GM18520 (cell line): Measurements from ENCODE around the gene BMPER.

Experiments used
- ATAC-seq: cut with Tn5 transposase; IDR thresholded peaks from one replicate; pipeline ENCODE4 v1.9.1; 2021; ENCODE audit not compliant: unreplicated experiment

The BMPER gene

GRCh38 chr7:34059136-34059828 lies 153.9 kb downstream of the BMPER start:
- no peak for ATAC-seq

DNA sequence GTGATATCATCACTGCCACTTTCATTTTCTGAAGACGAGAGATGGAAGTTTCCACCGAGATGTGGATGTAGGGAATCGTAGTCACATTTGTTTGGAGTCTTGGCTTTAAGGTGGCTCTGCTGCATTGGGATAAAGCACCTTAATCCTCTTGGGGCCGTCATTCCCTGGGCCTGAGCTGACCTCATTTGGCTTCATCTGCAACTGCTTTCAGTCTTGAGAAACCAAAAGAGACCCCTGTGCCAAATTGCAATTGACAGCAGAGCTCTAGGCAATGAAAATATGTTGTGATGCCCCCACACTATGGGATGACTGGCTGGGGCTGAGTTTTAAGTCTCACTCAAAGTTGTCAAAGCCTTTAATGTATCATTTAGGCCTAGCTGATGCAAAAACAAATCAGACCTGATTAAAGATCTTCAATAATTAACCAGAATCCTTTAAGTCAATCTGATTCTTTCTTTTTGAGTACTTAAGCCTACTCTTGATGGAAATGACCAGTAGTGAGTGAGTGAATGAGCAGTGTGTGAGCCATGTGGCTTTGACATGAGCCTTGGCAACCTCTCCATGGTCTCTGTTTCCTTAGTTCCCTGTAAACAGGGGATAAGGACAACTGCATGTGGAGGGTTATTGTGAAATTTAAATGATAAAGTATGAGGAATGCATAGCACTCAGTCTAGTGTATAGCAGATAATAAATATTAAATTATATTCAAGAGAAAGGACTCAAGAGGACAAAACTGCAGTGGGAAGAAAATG lies 155.0 kb downstream of the BMPER start:
- ATAC-seq: no peak

- ATAC-seq: no peak
Measured at GRCh38 chr7:34061149-34061548, 155.8 kb downstream of the BMPER start.

DNA sequence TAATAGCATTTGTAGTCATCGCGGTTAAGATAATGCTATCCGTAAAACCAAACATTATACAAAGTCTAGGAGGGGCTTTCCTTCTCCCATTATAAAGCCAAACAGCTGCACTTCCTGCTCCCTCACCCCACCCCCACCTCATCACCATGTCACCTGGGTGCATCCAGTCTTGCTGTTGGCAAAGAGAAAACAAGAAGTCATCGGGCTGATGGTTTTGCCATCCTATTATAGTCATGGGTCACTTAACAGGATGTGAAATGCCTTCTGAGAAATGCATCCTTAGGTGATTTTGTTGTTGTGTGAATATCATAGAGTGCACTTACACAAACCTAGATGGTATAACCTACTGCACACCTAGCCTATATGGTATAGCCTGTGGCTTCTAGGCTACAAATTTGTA lies 157.0 kb downstream of the BMPER start:
- ATAC-seq: no peak

DNA sequence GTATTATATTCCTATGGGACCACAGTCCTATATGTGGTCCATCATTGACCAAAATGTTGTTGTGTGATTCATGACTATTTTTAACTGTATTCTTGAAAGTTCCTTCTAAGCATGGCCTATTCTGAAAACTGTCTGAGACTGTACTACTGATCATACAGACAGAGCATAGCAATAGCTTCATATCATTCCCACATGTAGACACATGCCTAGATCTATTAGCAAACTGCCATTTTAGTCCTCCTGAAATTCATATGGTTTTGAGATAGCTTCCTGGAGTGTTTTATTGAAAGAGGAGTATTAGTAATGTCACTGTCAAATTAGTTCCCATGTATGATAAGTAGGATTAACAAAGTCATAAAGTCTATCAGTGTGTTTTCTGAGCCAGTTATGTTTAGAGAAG lies 157.5 kb downstream of the BMPER start:
- ATAC-seq: no peak

DNA sequence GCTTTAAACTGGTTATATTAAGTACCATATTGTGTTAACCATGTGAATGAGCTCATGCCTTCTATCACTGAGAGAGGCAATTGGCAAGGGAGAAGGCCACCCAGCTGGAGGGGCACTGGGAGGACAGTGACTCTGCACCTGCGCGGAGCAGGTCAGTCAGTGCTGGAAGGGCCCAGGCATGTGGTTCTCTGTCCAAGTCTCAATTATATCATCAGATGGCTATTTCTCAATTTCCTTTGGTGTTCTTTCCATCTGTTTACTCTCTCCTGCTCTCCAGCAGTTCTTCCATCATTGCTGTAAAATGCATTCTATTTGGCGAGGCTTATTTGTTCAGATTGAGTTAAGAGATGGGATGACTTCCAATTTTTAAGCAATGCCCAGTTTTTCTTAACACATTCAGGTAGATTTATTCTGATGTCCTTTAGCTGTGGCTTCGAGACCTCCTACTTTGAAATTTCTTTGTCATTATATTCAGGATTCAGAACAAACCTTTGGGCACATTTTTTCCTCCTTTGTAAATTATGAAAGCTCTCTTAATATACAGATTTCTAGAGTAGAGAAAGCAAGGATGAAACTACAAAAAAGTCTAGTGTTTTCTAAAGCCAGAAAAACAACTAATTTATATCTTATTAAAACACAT lies 159.3 kb downstream of the BMPER start:
- no peak for ATAC-seq

DNA sequence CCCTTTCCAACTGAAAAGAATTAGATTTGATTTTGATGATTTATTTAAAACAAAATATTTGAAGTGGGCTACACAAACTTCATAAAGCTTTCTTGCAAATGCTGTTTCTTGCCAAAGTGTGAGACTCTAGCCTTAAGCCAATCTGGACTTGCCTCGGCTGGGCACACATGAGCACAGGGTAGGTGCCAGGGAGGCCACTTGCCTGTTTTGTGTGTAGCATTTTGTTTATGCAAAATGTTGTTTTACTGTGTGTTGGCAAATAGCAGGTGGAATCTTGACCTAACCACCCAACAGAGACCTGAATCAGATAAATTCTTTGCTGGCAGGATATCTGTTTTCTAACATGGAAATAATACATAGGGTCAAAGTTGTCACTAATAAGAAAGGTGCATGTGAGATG lies 161.1 kb downstream of the BMPER start:
- ATAC-seq: no peak

- no peak for ATAC-seq
Measured at GRCh38 chr7:34067005-34067778, 161.9 kb downstream of the BMPER start.

- no peak for ATAC-seq
Measured at GRCh38 chr7:34069676-34070075, 164.3 kb downstream of the BMPER start.

DNA sequence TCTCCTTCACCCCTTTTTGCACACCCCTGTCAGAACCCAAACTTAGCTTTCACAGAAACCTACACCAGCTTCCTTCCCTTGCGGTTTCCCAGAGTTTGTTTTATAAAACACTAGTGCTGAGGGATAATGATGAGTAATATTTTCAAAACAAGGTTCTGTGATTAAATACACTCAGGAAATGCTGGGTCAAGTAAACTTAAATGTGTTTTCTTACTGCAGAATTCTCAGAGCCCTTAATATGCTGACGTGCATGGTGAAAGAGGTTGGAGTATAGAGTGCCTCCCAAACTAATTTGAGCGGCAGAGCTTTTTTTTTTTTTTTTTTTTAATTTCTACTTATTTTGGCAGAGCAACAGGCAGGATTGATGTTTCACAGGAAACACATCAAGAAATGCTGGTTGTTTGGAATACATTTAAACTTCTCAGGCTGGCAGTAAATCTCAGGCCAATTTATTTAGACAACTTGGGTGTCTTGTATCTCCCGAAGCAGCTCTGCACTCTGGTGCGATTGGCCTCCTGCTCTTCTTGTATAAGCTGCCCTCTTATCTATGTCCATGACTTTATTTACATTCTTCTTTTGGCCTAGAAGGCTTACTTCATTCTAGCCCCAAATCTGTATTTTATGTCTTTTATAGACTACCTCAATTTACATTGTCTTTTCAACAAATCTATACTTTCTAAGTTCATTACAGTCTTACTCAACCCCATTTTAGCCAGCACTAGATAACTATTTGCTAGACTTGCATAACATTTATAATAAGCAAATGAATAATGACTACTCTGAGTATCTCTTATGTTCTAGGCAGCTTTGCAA lies 165.4 kb downstream of the BMPER start:
- ATAC-seq: no peak

GRCh38 chr7:34073676-34074075 lies 168.3 kb downstream of the BMPER start:
- no peak for ATAC-seq

- no peak for ATAC-seq
Measured at GRCh38 chr7:34074421-34074820, 169.1 kb downstream of the BMPER start.

- no peak for ATAC-seq
Measured at GRCh38 chr7:34075523-34076370, 170.4 kb downstream of the BMPER start.

DNA sequence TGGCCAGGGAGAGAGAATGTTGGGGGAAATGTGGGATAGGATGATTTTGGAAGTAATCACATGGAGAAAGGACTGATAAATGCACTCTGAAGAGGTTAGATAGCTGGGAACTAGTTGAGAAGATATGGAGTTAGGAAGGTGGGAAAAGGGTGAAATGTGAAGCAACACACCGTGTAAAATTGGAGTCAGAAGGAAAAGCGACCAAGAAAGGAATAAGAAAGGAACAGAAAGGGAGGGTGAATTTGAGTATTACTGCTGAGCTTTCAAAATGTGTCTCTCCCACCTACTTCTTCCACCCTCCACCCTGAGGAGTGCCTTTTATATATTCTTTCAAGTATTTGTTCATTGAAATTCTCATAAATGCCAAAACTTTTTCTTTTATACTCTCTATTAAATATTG lies 171.8 kb downstream of the BMPER start:
- no peak for ATAC-seq

DNA sequence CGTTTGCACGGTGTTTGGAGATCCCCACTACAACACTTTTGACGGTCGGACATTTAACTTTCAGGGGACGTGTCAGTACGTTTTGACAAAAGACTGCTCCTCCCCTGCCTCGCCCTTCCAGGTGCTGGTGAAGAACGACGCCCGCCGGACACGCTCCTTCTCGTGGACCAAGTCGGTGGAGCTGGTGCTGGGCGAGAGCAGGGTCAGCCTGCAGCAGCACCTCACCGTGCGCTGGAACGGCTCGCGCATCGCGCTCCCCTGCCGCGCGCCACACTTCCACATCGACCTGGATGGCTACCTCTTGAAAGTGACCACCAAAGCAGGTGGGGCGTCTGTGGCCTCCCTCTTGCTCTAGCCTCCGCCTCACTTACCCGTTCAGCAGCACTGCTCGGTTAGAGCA lies 173.5 kb downstream of the BMPER start:
- ATAC-seq: no peak

GRCh38 chr7:34080513-34080912 lies 175.2 kb downstream of the BMPER start:
- ATAC-seq: no peak

GRCh38 chr7:34081935-34082334 lies 176.6 kb downstream of the BMPER start:
- no peak for ATAC-seq

DNA sequence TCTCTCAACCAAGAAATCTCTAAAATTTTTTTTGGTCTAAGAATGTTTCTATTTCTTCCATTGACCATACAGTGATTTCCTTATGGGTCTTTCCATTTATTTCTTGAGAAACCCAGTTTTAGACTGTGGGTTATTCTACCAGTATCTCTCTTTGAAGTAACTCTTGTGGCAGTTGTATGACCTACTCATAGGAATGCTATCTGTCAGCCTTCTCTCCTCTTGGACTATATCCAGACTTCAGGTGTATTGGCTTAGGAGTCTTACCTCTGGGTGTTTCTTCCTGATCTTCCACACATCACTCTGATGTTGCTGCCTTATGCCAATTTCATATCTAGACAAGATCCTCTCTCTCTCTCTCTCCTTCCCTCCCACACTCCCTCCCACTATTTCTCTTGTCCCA lies 178.1 kb downstream of the BMPER start:
- ATAC-seq: no peak

DNA sequence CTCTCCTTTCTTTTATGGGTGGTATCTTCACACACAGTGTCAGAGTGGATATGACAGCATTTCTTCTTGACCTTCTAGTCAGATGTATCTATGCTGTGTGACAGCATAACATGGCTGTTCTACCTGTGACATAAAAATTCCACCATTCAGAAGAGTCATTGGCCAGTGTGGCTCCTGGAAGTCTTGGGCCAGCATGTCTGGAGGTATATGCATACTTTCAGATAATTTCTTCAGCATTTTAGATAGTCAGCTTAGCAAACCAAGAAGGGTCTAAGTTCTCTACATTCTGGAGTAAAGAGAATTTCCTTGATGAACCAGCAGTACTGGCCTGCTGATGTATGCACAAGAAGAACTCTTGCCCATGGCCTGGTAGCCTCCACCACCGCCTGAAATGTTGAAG lies 179.3 kb downstream of the BMPER start:
- no peak for ATAC-seq

GRCh38 chr7:34086064-34086463 lies 180.7 kb downstream of the BMPER start:
- ATAC-seq: no peak
